Fibroblast of pulmonary artery (primary cell): Measurements from ENCODE around the gene ATP6V1A.

Source experiments
- DNase-seq: peaks from one replicate; pipeline ENCODE4 v3.0.0-alpha.2; 2010; ENCODE audit warnings: low read depth
- H3K4me3 ChIP-seq: replicated peaks from 2 replicates; pipeline ENCODE4 v1.5.1; 2011; ENCODE audit warnings: low read depth, mild to moderate bottlenecking, control low read depth, low read length, moderate library complexity
- CTCF ChIP-seq: IDR thresholded peaks from 2 replicates; pipeline ENCODE4 v1.5.1; 2011; ENCODE audit warnings: mild to moderate bottlenecking, control low read depth, low read length, inconsistent platforms; ENCODE audit errors: missing control alignments

The ATP6V1A gene

GRCh38 chr3:113805249-113805648 lies 58.4 kb downstream of the ATP6V1A start:
- no peak for TF ChIP-seq CTCF
- H3K4me3 ChIP-seq = no peak overlapping the region
- DNase-seq = no peak

GRCh38 chr3:113812854-113813253 lies 66.0 kb downstream of the ATP6V1A start:
- no peak for DNase-seq
- TF ChIP-seq CTCF = no peak
- H3K4me3 ChIP-seq = no peak overlapping the region

GRCh38 chr3:113819866-113820265 lies 73.0 kb downstream of the ATP6V1A start:
- DNase-seq = no peak
- H3K4me3 ChIP-seq = no peak overlapping the region
- TF ChIP-seq CTCF = no peak

- H3K4me3 ChIP-seq = no peak overlapping the region
- peak; percentile 24 for DNase-seq
- TF ChIP-seq CTCF = peak; percentile 40
Measured at GRCh38 chr3:113825090-113825489, 78.3 kb downstream of the ATP6V1A start.

- no peak for TF ChIP-seq CTCF
- no peak overlapping the region for H3K4me3 ChIP-seq
- no peak for DNase-seq
Measured at GRCh38 chr3:113828600-113828999, 81.8 kb downstream of the ATP6V1A start.

GRCh38 chr3:113829576-113830354 lies 82.9 kb downstream of the ATP6V1A start:
- peak; percentile 72 for DNase-seq
- TF ChIP-seq CTCF = no peak
- H3K4me3 ChIP-seq = no peak overlapping the region

GRCh38 chr3:113831103-113831355 lies 84.2 kb downstream of the ATP6V1A start:
- no peak for DNase-seq
- no peak for TF ChIP-seq CTCF
- no peak overlapping the region for H3K4me3 ChIP-seq
